Lower leg skin (tissue), 4 donors: ENCODE measurements around the gene ARX. TPM values are rescaled to one million over a fixed set of nuclear protein-coding genes. Genes with fewer than 3 reads are reported as not detected.

Experiments used
- DNase-seq, 2 donors: peaks; one replicate each; pipeline ENCODE4 v3.0.0-alpha.2; 2019; ENCODE audit warnings: low spot score in 2 of 2
- H3K4me3 ChIP-seq: fragments of 200-600 bp; sonication (generic); 2 replicates; pipeline ENCODE4 v1.5.1; 2017; ENCODE audit warnings: mild to moderate bottlenecking, low read depth; ENCODE audit not compliant: poor library complexity, severe bottlenecking
- POLR2A ChIP-seq, 2 donors: fragments of 450-650 bp; IDR thresholded peaks; one replicate each; pipeline ENCODE4 v1.6.1; 2016 to 2017; ENCODE audit warnings: antibody characterized with exemption in 2 of 2, mild to moderate bottlenecking in 1 of 2, moderate library complexity in 1 of 2
- WGBS, 2 donors: methylation state at CpG; one replicate each; pipeline ENCODE4 v1.1.5; 2018; 5-methylcytosine and 5-hydroxymethylcytosine counted together
- intact Hi-C: fragments of 100-400 bp; cut with DNase I; formaldehyde crosslinking; loops from one replicate; pipeline ENCODE4 v1.15.0; 2023; ENCODE audit warnings: low total_unique reads
- total RNA-seq, 4 donors: library from RNA; depleted of rRNA; stranded (reverse); fragments of >200 nt; gene quantifications; one replicate each; pipeline ENCODE4 v1.1.0, GENCODE V29; 2016
- TF ChIP-seq, protein P1 (sequence below), 3 donors: fragments of 450-650 bp; IDR thresholded peaks; one replicate each; pipeline ENCODE4 v1.5.1; 2016; ENCODE audit warnings: antibody characterized with exemption in 3 of 3, mild to moderate bottlenecking in 3 of 3, moderate library complexity in 2 of 3

ARX gene
- total RNA-seq, 4 donors from 2014 or later: not detected

DNA sequence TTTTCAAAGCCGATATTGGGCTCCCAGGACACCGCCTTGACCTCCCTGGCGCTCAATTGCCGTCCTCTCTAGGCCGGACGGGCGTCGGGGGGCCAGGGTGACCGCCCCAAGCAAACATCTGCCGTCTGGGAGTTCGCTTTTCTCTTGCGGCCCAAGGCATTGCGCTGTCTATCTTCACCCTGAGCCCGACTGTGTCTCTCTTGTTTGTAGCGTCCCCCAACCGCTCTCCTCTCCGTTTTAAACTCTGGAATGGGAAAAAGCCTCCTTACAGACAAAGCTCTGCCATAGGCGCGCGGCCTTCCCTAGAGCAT is 551 bp upstream of the ARX start:
- no peak for TF ChIP-seq POLR2A (IDR thresholded peaks at IDR 0.05)
- TF ChIP-seq, protein P1, sequence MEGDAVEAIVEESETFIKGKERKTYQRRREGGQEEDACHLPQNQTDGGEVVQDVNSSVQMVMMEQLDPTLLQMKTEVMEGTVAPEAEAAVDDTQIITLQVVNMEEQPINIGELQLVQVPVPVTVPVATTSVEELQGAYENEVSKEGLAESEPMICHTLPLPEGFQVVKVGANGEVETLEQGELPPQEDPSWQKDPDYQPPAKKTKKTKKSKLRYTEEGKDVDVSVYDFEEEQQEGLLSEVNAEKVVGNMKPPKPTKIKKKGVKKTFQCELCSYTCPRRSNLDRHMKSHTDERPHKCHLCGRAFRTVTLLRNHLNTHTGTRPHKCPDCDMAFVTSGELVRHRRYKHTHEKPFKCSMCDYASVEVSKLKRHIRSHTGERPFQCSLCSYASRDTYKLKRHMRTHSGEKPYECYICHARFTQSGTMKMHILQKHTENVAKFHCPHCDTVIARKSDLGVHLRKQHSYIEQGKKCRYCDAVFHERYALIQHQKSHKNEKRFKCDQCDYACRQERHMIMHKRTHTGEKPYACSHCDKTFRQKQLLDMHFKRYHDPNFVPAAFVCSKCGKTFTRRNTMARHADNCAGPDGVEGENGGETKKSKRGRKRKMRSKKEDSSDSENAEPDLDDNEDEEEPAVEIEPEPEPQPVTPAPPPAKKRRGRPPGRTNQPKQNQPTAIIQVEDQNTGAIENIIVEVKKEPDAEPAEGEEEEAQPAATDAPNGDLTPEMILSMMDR (IDR thresholded peaks at IDR 0.05): no peak
- H3K4me3 ChIP-seq: no peak overlapping the region
- DNase-seq: no peak
- WGBS, 2 donors: 30 to 49% methylated on average over 4 to 20 of the region's 20 CpGs
- intact Hi-C loops: no loop called here

DNA sequence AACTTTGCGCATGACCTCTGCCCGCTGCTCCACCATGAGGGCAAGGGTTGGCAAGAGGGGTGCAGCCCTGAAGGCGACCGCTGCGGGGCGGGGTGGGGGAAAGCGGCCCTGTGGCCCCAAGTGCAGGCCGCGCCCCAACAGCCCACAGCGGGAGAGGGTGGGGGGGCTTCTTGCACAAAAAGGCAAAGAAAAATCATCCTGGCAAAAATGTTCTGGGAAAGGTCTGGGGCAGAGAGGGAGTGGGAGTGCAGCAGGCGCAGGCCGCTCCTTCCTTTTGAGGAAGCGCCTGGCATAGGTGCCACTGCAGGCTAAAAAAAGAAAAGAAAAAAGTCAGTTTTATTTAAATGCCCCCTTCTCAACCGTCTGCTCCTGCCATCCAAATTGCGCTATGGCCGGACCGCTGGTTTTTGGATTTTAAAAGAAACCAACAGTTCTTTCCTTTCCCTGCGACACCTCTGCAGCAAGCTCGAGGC is 1.4 kb downstream of the ARX start:
- 42 to 46% methylated on average over 19 of the region's 19 CpGs for WGBS, 2 donors
- no peak for DNase-seq
- no peak overlapping the region for H3K4me3 ChIP-seq
- intact Hi-C loops: no loop called here
- TF ChIP-seq, protein P1 (IDR thresholded peaks at IDR 0.05): no peak
- no peak for TF ChIP-seq POLR2A (IDR thresholded peaks at IDR 0.05)

DNA sequence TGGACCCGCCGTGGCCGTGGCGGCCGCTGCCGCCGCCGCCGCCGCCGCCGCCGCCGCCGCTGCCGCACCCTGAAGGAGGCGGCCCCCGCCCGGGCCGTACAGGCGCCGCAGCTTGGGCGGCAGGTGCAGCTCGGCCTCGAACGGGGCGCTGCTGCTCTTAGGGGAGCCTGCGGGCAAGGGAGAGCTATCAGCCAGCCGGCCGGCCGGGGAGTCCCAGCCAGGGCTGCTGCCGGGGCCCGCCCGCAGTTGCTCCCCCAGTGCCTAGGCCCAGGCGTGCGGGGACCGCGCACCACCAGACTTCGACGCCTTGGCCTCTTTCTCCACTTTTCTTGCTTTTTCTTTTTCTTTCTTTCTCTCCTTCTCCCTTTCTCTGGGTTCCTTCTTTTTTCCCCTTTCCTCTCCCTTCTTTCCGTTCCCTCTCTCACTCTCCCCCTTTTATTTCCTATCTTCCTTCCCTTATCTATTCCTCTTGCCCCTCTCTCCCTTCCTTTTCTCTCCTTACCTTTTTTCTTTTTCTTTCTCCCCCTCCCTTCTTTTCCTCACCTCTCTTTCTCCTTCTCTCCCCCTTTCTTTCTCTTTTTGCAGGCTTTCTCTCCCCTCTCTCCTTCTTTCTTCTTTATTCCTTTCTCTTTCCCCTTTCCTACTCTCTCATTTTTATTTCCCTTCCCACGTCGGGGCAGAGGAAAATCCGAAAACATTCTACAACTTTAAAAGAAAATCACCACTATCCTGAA is 2.0 kb downstream of the ARX start:
- intact Hi-C loops: no loop called here
- no peak overlapping the region for H3K4me3 ChIP-seq
- WGBS, 2 donors: 24 to 29% methylated on average over 5 to 31 of the region's 44 CpGs
- TF ChIP-seq, protein P1 (IDR thresholded peaks at IDR 0.05): no peak
- TF ChIP-seq POLR2A (IDR thresholded peaks at IDR 0.05): no peak
- no peak for DNase-seq

DNA sequence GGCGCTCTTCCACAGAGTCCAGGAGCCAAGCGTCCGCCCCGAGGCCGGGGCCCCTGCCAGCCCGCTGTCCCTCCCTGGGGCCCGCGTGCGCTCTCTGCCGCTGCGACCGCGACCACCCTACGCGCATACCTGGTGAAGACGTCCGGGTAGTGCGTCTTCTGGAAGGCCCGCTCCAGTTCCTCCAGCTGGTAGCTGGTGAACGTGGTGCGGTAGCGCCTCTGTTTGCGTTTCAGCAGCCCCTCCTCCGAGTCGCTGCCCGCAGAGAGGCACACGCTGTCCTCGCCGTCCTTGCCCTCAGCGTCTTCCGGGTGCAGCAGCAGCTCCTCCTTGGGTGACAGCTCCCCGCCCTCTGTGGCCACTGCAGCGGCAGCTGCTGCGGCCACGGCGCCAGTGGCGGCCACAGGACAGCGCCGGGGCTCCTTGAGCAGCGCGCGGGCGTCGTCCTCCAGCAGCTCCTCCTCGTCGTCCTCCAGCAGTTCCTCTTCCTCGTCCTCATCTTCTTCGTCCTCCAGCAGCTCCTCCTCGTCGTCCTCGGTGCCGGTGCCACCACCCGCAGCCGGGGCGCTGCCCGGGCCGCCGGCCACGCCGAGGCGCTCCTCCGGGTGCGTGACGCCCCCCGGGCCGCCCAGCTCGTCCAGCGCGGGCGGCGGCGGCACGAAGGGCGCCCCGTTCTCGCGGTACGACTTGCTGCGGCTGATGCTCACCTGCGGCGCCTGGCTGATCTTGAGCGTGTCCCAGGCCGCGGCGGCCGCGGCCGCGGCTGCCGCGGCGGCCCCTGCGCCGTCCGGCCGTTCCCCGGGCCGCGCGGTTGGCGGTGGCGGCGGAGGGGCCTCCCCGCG is 2.8 kb downstream of the ARX start:
- 6 to 40% methylated on average over 9 to 55 of the region's 105 CpGs for WGBS, 2 donors
- DNase-seq: no peak
- TF ChIP-seq, protein P1 (IDR thresholded peaks at IDR 0.05): no peak
- TF ChIP-seq POLR2A (IDR thresholded peaks at IDR 0.05): no peak
- intact Hi-C loops: no loop called here
- no peak overlapping the region for H3K4me3 ChIP-seq

DNA sequence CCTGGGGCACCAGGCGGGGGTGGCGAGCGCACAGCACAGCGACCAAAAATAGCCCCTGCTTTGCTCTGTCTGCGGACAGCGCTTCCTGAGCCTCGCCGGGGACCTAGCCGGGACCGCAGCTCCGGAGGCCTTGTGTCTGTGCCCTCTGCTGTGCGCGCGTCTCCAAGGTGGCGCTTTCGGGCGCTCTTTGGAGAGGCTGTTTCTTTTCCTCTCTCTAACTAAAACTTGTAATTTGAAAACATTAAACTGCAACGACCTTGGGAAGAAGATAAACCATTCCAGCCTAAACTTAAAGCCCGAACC is 3.4 kb downstream of the ARX start:
- no peak overlapping the region for H3K4me3 ChIP-seq
- WGBS, 2 donors: 23 to 26% methylated on average over 6 to 19 of the region's 19 CpGs
- intact Hi-C loops: no loop called here
- DNase-seq: no peak
- TF ChIP-seq, protein P1 (IDR thresholded peaks at IDR 0.05): no peak
- no peak for TF ChIP-seq POLR2A (IDR thresholded peaks at IDR 0.05)
